WTC11 (cell line): Measurements from ENCODE around the gene TIPARP. TPM values are rescaled to one million over a fixed set of nuclear protein-coding genes. Genes with fewer than 3 reads are reported as not detected.

Experiments
- ATAC-seq: fragments of 200-7000 bp; cut with Tn5 transposase; 2 replicates; pipeline ENCODE4 v1.10.0; 2021; ENCODE audit warnings: mild to moderate bottlenecking, moderate library complexity
- CTCF ChIA-PET: fragments of 300-600 bp; sonication (Branson Sonifier 250); formaldehyde crosslinking; loops from one replicate; lab custom pipeline; 2021; ENCODE audit warnings: antibody characterized with exemption; lab: Charles Lee
- POLR2A ChIA-PET: fragments of 350-600 bp; sonication (Branson Sonifier 250); formaldehyde crosslinking; loops from one replicate; lab custom pipeline; 2021; ENCODE audit warnings: antibody characterized with exemption; lab: Charles Lee
- DNase-seq: peaks from one replicate; pipeline ENCODE4 v3.0.0; 2021; ENCODE audit warnings: low spot score
- H3K27ac Mint-ChIP-seq: 2 replicates; pipeline ENCODE4 v1.8.0; 2021; ENCODE audit warnings: mixed read lengths
- H3K27me3 Mint-ChIP-seq: 2 replicates; pipeline ENCODE4 v1.8.0; 2021; ENCODE audit warnings: low read depth, mild to moderate bottlenecking, moderate library complexity, mixed read lengths
- H3K36me3 Mint-ChIP-seq: 2 replicates; pipeline ENCODE4 v1.8.0; 2021; ENCODE audit warnings: mixed read lengths
- H3K4me1 Mint-ChIP-seq: 2 replicates; pipeline ENCODE4 v1.8.0; 2022; ENCODE audit warnings: mixed read lengths
- H3K4me3 Mint-ChIP-seq: 2 replicates; pipeline ENCODE4 v1.8.0; 2021; ENCODE audit warnings: mild to moderate bottlenecking, moderate library complexity, mixed read lengths
- H3K9me3 Mint-ChIP-seq: 2 replicates; pipeline ENCODE4 v1.8.0; 2021; ENCODE audit warnings: mixed read lengths
- ATF1 ChIP-seq: sonication (generic); formaldehyde crosslinking; IDR thresholded peaks from 2 replicates; pipeline ENCODE4 v1.8.1; 2023; ENCODE audit warnings: mild to moderate bottlenecking, moderate library complexity, missing genetic modification reagents
- CBFB ChIP-seq: sonication (generic); formaldehyde crosslinking; IDR thresholded peaks from 2 replicates; pipeline ENCODE4 v1.8.1; 2022; ENCODE audit warnings: mild to moderate bottlenecking, low read depth, missing genetic modification reagents
- CTCF ChIP-seq: fragments of 200-600 bp; IDR thresholded peaks from 2 replicates; pipeline ENCODE4 v1.8.0; 2022; ENCODE audit warnings: antibody characterized with exemption
- E2F5 ChIP-seq: sonication (generic); formaldehyde crosslinking; IDR thresholded peaks from 2 replicates; pipeline ENCODE4 v1.8.1; 2022; ENCODE audit warnings: mild to moderate bottlenecking, moderate library complexity, missing genetic modification reagents
- ELF4 ChIP-seq: sonication (generic); formaldehyde crosslinking; IDR thresholded peaks from 2 replicates; pipeline ENCODE4 v1.8.1; 2022; ENCODE audit warnings: low read depth, mild to moderate bottlenecking, moderate library complexity, missing genetic modification reagents
- GABPB1 ChIP-seq: sonication (generic); formaldehyde crosslinking; IDR thresholded peaks from 2 replicates; pipeline ENCODE4 v1.8.1; 2023; ENCODE audit warnings: mild to moderate bottlenecking, missing genetic modification reagents
- IRF2 ChIP-seq: sonication (generic); formaldehyde crosslinking; IDR thresholded peaks from 2 replicates; pipeline ENCODE4 v1.8.0; 2022; ENCODE audit warnings: low read depth, missing genetic modification reagents, borderline replicate concordance
- JUN ChIP-seq: sonication (generic); formaldehyde crosslinking; IDR thresholded peaks from 2 replicates; pipeline ENCODE4 v1.8.0; 2023; ENCODE audit warnings: mild to moderate bottlenecking, missing genetic modification reagents
- NFYB ChIP-seq: sonication (generic); formaldehyde crosslinking; conservative IDR thresholded peaks from 2 replicates; pipeline ENCODE4 v1.8.0; 2022; ENCODE audit warnings: low read depth, missing genetic modification reagents
- NR1H2 ChIP-seq: sonication (generic); formaldehyde crosslinking; IDR thresholded peaks from 2 replicates; pipeline ENCODE4 v1.9.0; 2021; ENCODE audit warnings: mild to moderate bottlenecking, moderate library complexity, missing genetic modification reagents
- NR3C1 ChIP-seq: sonication (generic); formaldehyde crosslinking; conservative IDR thresholded peaks from 2 replicates; pipeline ENCODE4 v1.8.1; 2023; ENCODE audit warnings: low read depth, mild to moderate bottlenecking, missing genetic modification reagents
- PRDM15 ChIP-seq: sonication (generic); formaldehyde crosslinking; IDR thresholded peaks from 2 replicates; pipeline ENCODE4 v1.8.0; 2022; ENCODE audit warnings: missing genetic modification reagents
- TCF7 ChIP-seq: sonication (generic); formaldehyde crosslinking; IDR thresholded peaks from 2 replicates; pipeline ENCODE4 v1.8.0; 2022; ENCODE audit warnings: mild to moderate bottlenecking, low read depth, missing genetic modification reagents, moderate library complexity
- TEAD4 ChIP-seq: sonication (generic); formaldehyde crosslinking; IDR thresholded peaks from 2 replicates; pipeline ENCODE4 v1.8.0; 2022; ENCODE audit warnings: mild to moderate bottlenecking, missing genetic modification reagents
- USF1 ChIP-seq: sonication (generic); formaldehyde crosslinking; IDR thresholded peaks from 2 replicates; pipeline ENCODE4 v1.8.0; 2022; ENCODE audit warnings: mild to moderate bottlenecking, missing genetic modification reagents
- USF2 ChIP-seq: sonication (generic); formaldehyde crosslinking; IDR thresholded peaks from 2 replicates; pipeline ENCODE4 v1.8.1; 2023; ENCODE audit warnings: mild to moderate bottlenecking, missing genetic modification reagents, moderate library complexity
- ZNF138 ChIP-seq: sonication (generic); formaldehyde crosslinking; conservative IDR thresholded peaks from 2 replicates; pipeline ENCODE4 v1.8.1; 2022; ENCODE audit warnings: mild to moderate bottlenecking, moderate library complexity, missing genetic modification reagents
- ZNF317 ChIP-seq: sonication (generic); formaldehyde crosslinking; IDR thresholded peaks from 2 replicates; pipeline ENCODE4 v1.8.1; 2023; ENCODE audit warnings: low read depth, mild to moderate bottlenecking, moderate library complexity, missing genetic modification reagents, borderline replicate concordance
- ZNF532 ChIP-seq: fragments of 250-450 bp; sonication (Bioruptor Pico); IDR thresholded peaks from 2 replicates; pipeline ENCODE4 v1.9.0; 2021; ENCODE audit warnings: mild to moderate bottlenecking, borderline replicate concordance
- total RNA-seq: library from RNA; stranded (reverse); gene quantifications from 3 replicates; pipeline ENCODE4 v1.2.3, GENCODE V29; 2021

TIPARP gene
- total RNA-seq, 1 experiment from 2014 or later, result 5.6 TPM

GRCh38 chr3:156749244-156749643 lies 74.9 kb downstream of the TIPARP start:
- DNase-seq (no peak), ATAC-seq (no peak)
- no peak overlapping the region for H3K27ac Mint-ChIP-seq
- ChIA-PET CTCF (no interaction called here), POLR2A (interaction anchor here (0.6 kb wide), 1 partner anchor 214 kb away, joined by 3 read pairs; no protein-coding TSS in a partner anchor)
- peaks cover 46% of the 10 kb centered on the region for H3K4me1 Mint-ChIP-seq
- peaks cover 9% of the 10 kb centered on the region for H3K9me3 Mint-ChIP-seq
- no peak overlapping the region for H3K4me3 Mint-ChIP-seq
- peaks cover 8% of the 10 kb centered on the region for H3K36me3 Mint-ChIP-seq
- TF ChIP-seq CTCF (no peak), USF2 (CRISPR knock-in tag) (peak; percentile 62), GABPB1 (CRISPR knock-in tag) (peak; percentile 39; the same call in 1 of the 2 replicates)
- H3K27me3 Mint-ChIP-seq, result no peaks in the 10 kb centered on the region

GRCh38 chr3:156750191-156750873 lies 75.9 kb downstream of the TIPARP start:
- Mint-ChIP-seq H3K36me3 (peaks cover 8% of the 10 kb centered on the region), H3K27ac (peak overlapping the region; percentile 80), H3K9me3 (peaks cover 9% of the 10 kb centered on the region), H3K27me3 (no peaks in the 10 kb centered on the region), H3K4me1 (peaks cover 46% of the 10 kb centered on the region), H3K4me3 (peak overlapping the region; percentile 24)
- CTCF ChIA-PET, result interaction anchor here (0.8 to 1.9 kb wide), 3 partner anchors 12 to 339 kb away, joined by 4 to 8 read pairs (median 4); partner anchors contain the start of gene TIPARP
- DNase-seq (peak; percentile 20), ATAC-seq (peak; percentile 18)
- TF ChIP-seq ATF1 (CRISPR knock-in tag) (no peak), NR3C1 (CRISPR knock-in tag) (no peak), E2F5 (CRISPR knock-in tag) (no peak), CBFB (no peak), ZNF532 (CRISPR knock-in tag) (no peak), PRDM15 (CRISPR knock-in tag) (no peak), NR1H2 (CRISPR knock-in tag) (no peak), ZNF317 (CRISPR knock-in tag) (no peak), IRF2 (CRISPR knock-in tag) (no peak), JUN (CRISPR knock-in tag) (no peak), NFYB (CRISPR knock-in tag) (no peak), TEAD4 (CRISPR knock-in tag) (no peak), USF1 (CRISPR knock-in tag) (no peak), TCF7 (CRISPR knock-in tag) (no peak), ZNF138 (CRISPR knock-in tag) (no peak), ELF4 (CRISPR knock-in tag) (no peak)
- POLR2A ChIA-PET, result interaction anchor here (1.2 kb wide), 1 partner anchor 69 kb away, joined by 3 read pairs; no protein-coding TSS in a partner anchor
